GM10266 (cell line): ENCODE data around the gene SLCO2B1.

Source experiments
- DNase-seq: peaks from one replicate; pipeline ENCODE4 v3.0.0; 2012; ENCODE audit errors: extremely low spot score
- CTCF ChIP-seq: IDR thresholded peaks from 2 replicates; pipeline ENCODE4 v1.5.1; 2012; ENCODE audit warnings: mild to moderate bottlenecking, low read depth; ENCODE audit not compliant: control insufficient read depth, insufficient read depth; ENCODE audit errors: missing control alignments

SLCO2B1 gene

GRCh38 chr11:75173336-75173735, 22.4 kb downstream of the SLCO2B1 start:
- DNase-seq = no peak
- TF ChIP-seq CTCF = no peak

- TF ChIP-seq CTCF = no peak
- no peak for DNase-seq
These were observed 24.0 kb downstream of the SLCO2B1 start for GRCh38 chr11:75174781-75175370.

- no peak for DNase-seq
- TF ChIP-seq CTCF = no peak
These were observed 31.8 kb downstream of the SLCO2B1 start for GRCh38 chr11:75182664-75183063.

- DNase-seq = no peak
- TF ChIP-seq CTCF = no peak
These were observed 33.1 kb downstream of the SLCO2B1 start for GRCh38 chr11:75184051-75184450.

- TF ChIP-seq CTCF = no peak
- no peak for DNase-seq
These were observed 34.0 kb downstream of the SLCO2B1 start for GRCh38 chr11:75184757-75185425.

- TF ChIP-seq CTCF = no peak
- DNase-seq = no peak
These were observed 35.0 kb downstream of the SLCO2B1 start for GRCh38 chr11:75185866-75186265.

GRCh38 chr11:75186999-75187398, 36.1 kb downstream of the SLCO2B1 start:
- no peak for DNase-seq
- no peak for TF ChIP-seq CTCF
